HCT116 (cell line): Measurements from ENCODE around the gene CDHR3. TPM values are rescaled to one million over a fixed set of nuclear protein-coding genes. Genes with fewer than 3 reads are reported as not detected.

Experiments
- ATAC-seq: fragments of 200-7000 bp; cut with Tn5 transposase; 2 replicates; pipeline ENCODE4 v1.9.1; 2020; ENCODE audit warnings: mild to moderate bottlenecking, moderate library complexity
- BruUV-seq: library from RNA; stranded (reverse); fragments of 400-500 nt; replicated peaks from 2 replicates; lab custom pipeline; 2021; lab: Mats Ljungman, UMichigan
- CTCF ChIA-PET: fragments of 300-600 bp; sonication (Branson Sonifier 250); formaldehyde crosslinking; loops from one replicate; lab custom pipeline; 2021; ENCODE audit warnings: antibody characterized with exemption; lab: Charles Lee
- POLR2A ChIA-PET: fragments of 300-600, 350-600 bp; sonication (Branson Sonifier 250); formaldehyde crosslinking; loops from one replicate; lab custom pipeline; 2021; ENCODE audit warnings: antibody characterized with exemption; lab: Charles Lee
- RAD21 ChIA-PET, 2 experiments: fragments of 300-600 bp; sonication (Branson Sonifier 250); formaldehyde crosslinking; loops; one replicate each; lab custom pipeline; 2023; ENCODE audit warnings: low total read pairs in 2 of 2; ENCODE audit not compliant: uncharacterized antibody in 2 of 2, unreplicated experiment in 2 of 2, low non-redundant PET in 1 of 2; lab: Charles Lee
- DNase-seq: peaks from one replicate; pipeline ENCODE4 v3.0.0-alpha.2; 2010; ENCODE audit warnings: low read depth, low spot score
- H2AFZ ChIP-seq: fragments of 200-600 bp; shearing (Covaris generic), sonication (generic); 2 replicates; pipeline ENCODE4 v1.6.1; 2017; ENCODE audit warnings: low read depth, mixed run types, mixed read lengths, antibody characterized with exemption, low read length; ENCODE audit not compliant: poor library complexity, severe bottlenecking
- H3K27ac ChIP-seq: 2 replicates; pipeline ENCODE4 v1.5.1; 2012; ENCODE audit warnings: low read depth, low read length
- H3K27me3 ChIP-seq: fragments of 200-600 bp; sonication (generic); 2 replicates; pipeline ENCODE4 v1.6.1; 2016; ENCODE audit warnings: mixed run types, low read length, mixed read lengths; ENCODE audit not compliant: insufficient read depth
- H3K36me3 ChIP-seq, 2 experiments: fragments of 200-500 bp in 1 of 2; fragments of 200-600 bp in 1 of 2; sonication (Bioruptor generic) in 1 of 2; sonication (generic) in 1 of 2; 2 replicates each; pipeline versions ENCODE4 v1.5.1 to v1.6.1; 2014 to 2016; ENCODE audit warnings: low read length in 2 of 2, inconsistent platforms in 1 of 2, mixed read lengths in 1 of 2, mixed run types in 1 of 2; ENCODE audit not compliant: insufficient read depth in 2 of 2, control insufficient read depth in 1 of 2
- H3K4me1 ChIP-seq, 2 experiments: fragments of 200-600 bp in 1 of 2; sonication (generic) in 1 of 2; 2 replicates each; pipeline versions ENCODE4 v1.5.1 to v1.6.1; 2012 to 2017; ENCODE audit warnings: low read length in 2 of 2, inconsistent platforms in 1 of 2, mild to moderate bottlenecking in 1 of 2, mixed read lengths in 1 of 2, mixed run types in 1 of 2, moderate library complexity in 1 of 2; ENCODE audit not compliant: insufficient read depth in 2 of 2, control insufficient read depth in 1 of 2
- H3K4me2 ChIP-seq: fragments of 200-600 bp; sonication (generic); 2 replicates; pipeline ENCODE4 v1.6.1; 2017; ENCODE audit warnings: mixed run types, low read length, mixed read lengths
- H3K4me3 ChIP-seq, 2 experiments: fragments of 200-600 bp in 1 of 2; sonication (generic) in 1 of 2; replicated peaks in 1 of 2; 2 replicates each; pipeline ENCODE4 v1.5.1; 2011 to 2016; ENCODE audit warnings: low read length in 2 of 2, control low read depth in 1 of 2, low read depth in 1 of 2, mild to moderate bottlenecking in 1 of 2, mixed read lengths in 1 of 2, mixed run types in 1 of 2
- H3K79me2 ChIP-seq: fragments of 200-600 bp; sonication (generic); 2 replicates; pipeline ENCODE4 v1.6.1; 2017; ENCODE audit warnings: mild to moderate bottlenecking, mixed run types, low read length, moderate library complexity, mixed read lengths; ENCODE audit not compliant: insufficient read depth
- H3K9ac ChIP-seq: fragments of 200-600 bp; sonication (generic); 2 replicates; pipeline ENCODE4 v1.6.1; 2016; ENCODE audit warnings: low read length, mixed read lengths
- H3K9me2 ChIP-seq: fragments of 200-600 bp; sonication (generic), shearing (Covaris generic); 2 replicates; pipeline ENCODE4 v1.6.1; 2017; ENCODE audit warnings: mixed run types, mild to moderate bottlenecking, moderate library complexity; ENCODE audit not compliant: insufficient read depth
- H3K9me3 ChIP-seq, 2 experiments: fragments of 200-500 bp in 1 of 2; fragments of 200-600 bp in 1 of 2; sonication (Bioruptor generic) in 1 of 2; sonication (generic) in 1 of 2; 2 replicates each; pipeline ENCODE4 v1.6.1; 2014 to 2017; ENCODE audit warnings: low read length in 2 of 2, mixed read lengths in 2 of 2, inconsistent platforms in 1 of 2, low read depth in 1 of 2, mild to moderate bottlenecking in 1 of 2, mixed run types in 1 of 2, moderate library complexity in 1 of 2; ENCODE audit not compliant: control insufficient read depth in 1 of 2, insufficient read depth in 1 of 2
- H4K20me1 ChIP-seq: fragments of 200-600 bp; sonication (generic), shearing (Covaris generic); 2 replicates; pipeline ENCODE4 v1.6.1; 2017; ENCODE audit warnings: mixed run types, mild to moderate bottlenecking, moderate library complexity; ENCODE audit not compliant: insufficient read depth
- ATF3 ChIP-seq: IDR thresholded peaks from 2 replicates; pipeline ENCODE4 v1.6.1; 2012
- CBX3 ChIP-seq: IDR thresholded peaks from 2 replicates; pipeline ENCODE4 v1.6.1; 2012; ENCODE audit warnings: low read depth
- CEBPB ChIP-seq: IDR thresholded peaks from 2 replicates; pipeline ENCODE4 v1.6.1; 2012; ENCODE audit warnings: low read depth
- EZH2phosphoT487 ChIP-seq: fragments of 200-600 bp; IDR thresholded peaks from 2 replicates; pipeline ENCODE4 v1.6.1; 2018; ENCODE audit warnings: antibody characterized with exemption, borderline replicate concordance
- FOSL1 ChIP-seq: IDR thresholded peaks from 2 replicates; pipeline ENCODE4 v1.6.1; 2012; ENCODE audit warnings: low read depth
- POLR2A ChIP-seq: IDR thresholded peaks from 2 replicates; pipeline ENCODE4 v1.7.0; 2011; ENCODE audit warnings: borderline replicate concordance; ENCODE audit not compliant: insufficient read depth, insufficient read length; ENCODE audit errors: extremely low read depth
- REST ChIP-seq: IDR thresholded peaks from 2 replicates; pipeline ENCODE4 v1.6.1; 2012; ENCODE audit warnings: low read depth
- SIN3A ChIP-seq: IDR thresholded peaks from 2 replicates; pipeline ENCODE4 v1.6.1; 2012; ENCODE audit warnings: low read depth
- SP1 ChIP-seq: IDR thresholded peaks from 2 replicates; pipeline ENCODE4 v1.6.1; 2012; ENCODE audit warnings: low read depth
- TCF7L2 ChIP-seq: IDR thresholded peaks from 2 replicates; pipeline ENCODE4 v1.7.0; 2011; ENCODE audit warnings: borderline replicate concordance, inconsistent platforms; ENCODE audit not compliant: insufficient read depth, insufficient read length; ENCODE audit errors: extremely low read depth
- YY1 ChIP-seq: IDR thresholded peaks from 2 replicates; pipeline ENCODE4 v1.6.1; 2011; ENCODE audit warnings: low read length, low read depth, moderate library complexity, mild to moderate bottlenecking; ENCODE audit not compliant: insufficient replicate concordance; ENCODE audit errors: extremely low read depth
- ZBTB33 ChIP-seq: IDR thresholded peaks from 2 replicates; pipeline ENCODE4 v1.6.1; 2011; ENCODE audit warnings: mild to moderate bottlenecking, low read length, moderate library complexity; ENCODE audit not compliant: insufficient replicate concordance; ENCODE audit errors: extremely low read depth
- ZFX ChIP-seq: fragments of 450-650 bp; IDR thresholded peaks from 2 replicates; pipeline ENCODE4 v1.6.1; 2017
- ZNF274 ChIP-seq: fragments of 200-500 bp; sonication (Bioruptor generic); IDR thresholded peaks from 2 replicates; pipeline ENCODE4 v1.6.1; 2014; ENCODE audit warnings: mild to moderate bottlenecking, low read depth, low read length, inconsistent platforms
- intact Hi-C: fragments of 100-400 bp; cut with micrococcal nuclease; formaldehyde crosslinking; loops from 2 replicates; pipeline ENCODE4 v1.10.0; 2022
- total RNA-seq: library from RNA; stranded (reverse); gene quantifications from one replicate; pipeline ENCODE4 v1.2.1, GENCODE V29; 2021; ENCODE audit not compliant: unreplicated experiment

Gene CDHR3
- total RNA-seq, 1 experiment from 2014 or later, result 5.5 TPM

- no peaks in the 10 kb centered on the region for H4K20me1 ChIP-seq
- H3K27me3 ChIP-seq, result no peaks in the 10 kb centered on the region
- no peak overlapping the region for H2AFZ ChIP-seq
- no peak overlapping the region for H3K27ac ChIP-seq
- H3K79me2 ChIP-seq, result no peaks in the 10 kb centered on the region
- no peaks in the 10 kb centered on the region for H3K36me3 ChIP-seq
- intact Hi-C loops, result no loop called here
- no peak overlapping the region for H3K9ac ChIP-seq
- DNase-seq (no peak), ATAC-seq (no peak)
- H3K4me3 ChIP-seq, result no peak overlapping the region
- no peaks in the 10 kb centered on the region for H3K9me2 ChIP-seq
- H3K4me1 ChIP-seq, result no peaks in the 10 kb centered on the region
- TF ChIP-seq ATF3 (no peak), REST (no peak), SP1 (no peak), POLR2A (no peak), SIN3A (no peak), ZNF274 (no peak), CBX3 (no peak), ZBTB33 (no peak), FOSL1 (no peak), CEBPB (no peak), TCF7L2 (no peak), ZFX (no peak), YY1 (no peak), EZH2phosphoT487 (no peak)
- no peaks in the 10 kb centered on the region for H3K9me3 ChIP-seq
- BruUV-seq, result no TSS peak
- ChIA-PET RAD21 (no interaction called here), CTCF (no interaction called here), POLR2A (no interaction called here)
- H3K4me2 ChIP-seq, result no peak overlapping the region
These were observed 59.2 kb downstream of the CDHR3 start for GRCh38 chr7:106022193-106022821.
